A549 (cell line): Measurements from ENCODE around the gene COPZ1.

Experiments
- CBX8 ChIP-seq: fragments of 200-600 bp; sonication (generic); IDR thresholded peaks from 2 replicates; pipeline ENCODE4 v1.6.1; 2016
- CEBPB ChIP-seq, 2 experiments: fragments of >200 bp in 1 of 2; sonication (Bioruptor Twin) in 1 of 2; formaldehyde crosslinking in 1 of 2; IDR thresholded peaks; 2 replicates each; pipeline ENCODE4 v1.6.1; 2012 to 2016
- CTCF ChIP-seq: fragments of >200 bp; sonication (Bioruptor Twin); formaldehyde crosslinking; IDR thresholded peaks from 3 replicates; pipeline ENCODE4 v1.5.1; 2016
- EHMT2 ChIP-seq: fragments of 200-600 bp; sonication (generic); IDR thresholded peaks from 2 replicates; pipeline ENCODE4 v1.6.1; 2016; ENCODE audit warnings: antibody characterized with exemption, low read depth, mild to moderate bottlenecking, moderate library complexity
- EP300 ChIP-seq, 2 experiments: fragments of >200 bp; sonication (Bioruptor Twin); formaldehyde crosslinking; IDR thresholded peaks; 2 replicates in 1 of 2; 3 replicates in 1 of 2; pipeline ENCODE4 v1.6.1; 2016 to 2017
- ESRRA ChIP-seq: fragments of 150-350 bp; IDR thresholded peaks from 2 replicates; pipeline ENCODE4 v1.6.1; 2014; ENCODE audit warnings: mild to moderate bottlenecking, low read length, borderline replicate concordance
- KDM5A ChIP-seq: fragments of 200-600 bp; sonication (generic); IDR thresholded peaks from 2 replicates; pipeline ENCODE4 v1.6.1; 2016; ENCODE audit warnings: antibody characterized with exemption, mild to moderate bottlenecking
- MYC ChIP-seq: IDR thresholded peaks from 2 replicates; pipeline ENCODE4 v1.6.1; 2012; ENCODE audit warnings: mild to moderate bottlenecking, inconsistent platforms, low read length, improper control_type of control experiment, borderline replicate concordance
- POLR2A ChIP-seq: IDR thresholded peaks from 2 replicates; pipeline ENCODE4 v1.6.1; 2012; ENCODE audit warnings: mild to moderate bottlenecking, low read length
- POLR2AphosphoS2 ChIP-seq: conservative IDR thresholded peaks from 2 replicates; pipeline ENCODE4 v1.6.1; 2012; ENCODE audit warnings: low read length, improper control_type of control experiment, inconsistent platforms
- RCOR1 ChIP-seq: fragments of 150-350 bp; IDR thresholded peaks from 2 replicates; pipeline ENCODE4 v1.6.1; 2014; ENCODE audit warnings: antibody characterized with exemption, low read length, low read depth
- REST ChIP-seq: fragments of 200-600 bp; sonication (generic); IDR thresholded peaks from 2 replicates; pipeline ENCODE4 v1.6.1; 2016; ENCODE audit warnings: antibody characterized with exemption, mild to moderate bottlenecking, moderate library complexity
- RFX5 ChIP-seq: fragments of 450-650 bp; IDR thresholded peaks from 2 replicates; pipeline ENCODE4 v1.7.1; 2014; ENCODE audit warnings: antibody characterized with exemption, mild to moderate bottlenecking, moderate library complexity
- SREBF2 ChIP-seq: fragments of 450-650 bp; IDR thresholded peaks from 2 replicates; pipeline ENCODE4 v1.6.1; 2014; ENCODE audit warnings: mild to moderate bottlenecking, moderate library complexity

GRCh38 chr12:54292083-54292930, 32.6 kb upstream of the COPZ1 start:
- TF ChIP-seq CBX8 (no peak), CTCF (no peak), POLR2AphosphoS2 (no peak), RCOR1 (no peak), MYC (no peak), POLR2A (no peak), EP300 (IDR thresholded peaks at IDR 0.05) (no peak), KDM5A (no peak), EHMT2 (no peak), SREBF2 (no peak), REST (no peak), RFX5 (no peak), ESRRA (no peak), CEBPB (IDR thresholded peaks at IDR 0.05) (no peak)
